OCI-LY7 (cell line): Measurements from ENCODE around the gene PPP3CA.

Source experiments
- EZH2phosphoT487 ChIP-seq: fragments of 200-600 bp; sonication (generic); IDR thresholded peaks from 2 replicates; pipeline ENCODE4 v1.6.1; 2018; ENCODE audit warnings: low read depth, borderline replicate concordance, mild to moderate bottlenecking, mixed run types, antibody characterized with exemption, low read length, moderate library complexity, mixed read lengths
- TF ChIP-seq, protein P1 (sequence below): fragments of 200-600 bp; sonication (generic); conservative IDR thresholded peaks from 2 replicates; pipeline ENCODE4 v1.5.1; 2014; ENCODE audit warnings: mild to moderate bottlenecking, antibody characterized with exemption, low read length, moderate library complexity, mixed read lengths

DNA sequence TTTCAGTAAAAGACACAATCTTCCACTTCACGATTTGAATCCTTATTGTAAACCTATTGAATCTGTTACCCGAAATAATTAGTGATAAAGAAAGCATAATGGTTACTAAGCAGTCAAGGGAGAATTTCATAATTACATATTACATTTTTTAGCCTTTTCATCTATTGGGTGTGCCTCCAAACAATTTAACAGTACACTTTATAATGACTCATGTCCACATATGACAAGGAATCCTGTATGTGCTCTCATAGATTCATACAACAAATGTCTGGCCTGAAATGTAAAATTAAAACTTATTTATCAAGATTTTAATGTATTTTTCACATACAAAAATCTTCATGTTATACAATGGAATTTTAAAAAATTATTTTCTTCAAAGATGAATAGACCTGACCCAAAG, 39.4 kb downstream of the PPP3CA start:
- TF ChIP-seq, protein P1, sequence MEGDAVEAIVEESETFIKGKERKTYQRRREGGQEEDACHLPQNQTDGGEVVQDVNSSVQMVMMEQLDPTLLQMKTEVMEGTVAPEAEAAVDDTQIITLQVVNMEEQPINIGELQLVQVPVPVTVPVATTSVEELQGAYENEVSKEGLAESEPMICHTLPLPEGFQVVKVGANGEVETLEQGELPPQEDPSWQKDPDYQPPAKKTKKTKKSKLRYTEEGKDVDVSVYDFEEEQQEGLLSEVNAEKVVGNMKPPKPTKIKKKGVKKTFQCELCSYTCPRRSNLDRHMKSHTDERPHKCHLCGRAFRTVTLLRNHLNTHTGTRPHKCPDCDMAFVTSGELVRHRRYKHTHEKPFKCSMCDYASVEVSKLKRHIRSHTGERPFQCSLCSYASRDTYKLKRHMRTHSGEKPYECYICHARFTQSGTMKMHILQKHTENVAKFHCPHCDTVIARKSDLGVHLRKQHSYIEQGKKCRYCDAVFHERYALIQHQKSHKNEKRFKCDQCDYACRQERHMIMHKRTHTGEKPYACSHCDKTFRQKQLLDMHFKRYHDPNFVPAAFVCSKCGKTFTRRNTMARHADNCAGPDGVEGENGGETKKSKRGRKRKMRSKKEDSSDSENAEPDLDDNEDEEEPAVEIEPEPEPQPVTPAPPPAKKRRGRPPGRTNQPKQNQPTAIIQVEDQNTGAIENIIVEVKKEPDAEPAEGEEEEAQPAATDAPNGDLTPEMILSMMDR, result no peak
- TF ChIP-seq EZH2phosphoT487, result no peak
